Activated T-cell treated with anti-CD3 and anti-CD28 coated beads for 4 hours (primary cell): Measurements from ENCODE around the gene GCG.

Experiments
- DNase-seq: peaks from one replicate; pipeline ENCODE4 v3.0.0-alpha.2; 2020

Gene GCG

DNA sequence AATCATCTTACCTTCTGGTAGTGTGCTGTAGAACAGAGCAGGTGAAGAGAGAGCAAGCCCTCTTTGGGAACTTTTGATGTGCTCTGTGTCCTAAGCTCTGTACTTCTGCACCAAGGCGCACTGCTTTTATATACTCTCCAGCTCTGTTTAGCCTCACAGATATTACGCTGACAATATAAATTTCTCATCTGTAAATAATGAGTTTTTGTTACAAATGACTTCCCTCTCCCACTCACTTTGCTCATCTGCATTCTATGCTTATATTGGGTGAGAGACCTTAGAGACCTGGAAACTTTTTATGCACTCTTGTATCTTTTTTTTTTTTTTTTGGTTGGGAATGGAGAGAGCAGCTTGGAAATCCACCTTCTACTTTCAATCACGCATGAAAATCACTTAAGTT is at the start of gene GCG:
GCG (minus strand) TSS at position 101 of the 400 bp plus-strand sequence. CDS start 3,069 bp downstream, outside the sequence.
- no peak for DNase-seq

GRCh38 chr2:162200636-162201035 is 48.6 kb upstream of the GCG start:
- DNase-seq = no peak

GRCh38 chr2:162199913-162200312 is 47.9 kb upstream of the GCG start:
- no peak for DNase-seq

- no peak for DNase-seq
Observed at GRCh38 chr2:162198239-162198638, 46.2 kb upstream of the GCG start.

- DNase-seq = no peak
Observed at GRCh38 chr2:162197069-162197825, 45.2 kb upstream of the GCG start.

- DNase-seq = no peak
Observed at GRCh38 chr2:162196638-162197037, 44.6 kb upstream of the GCG start.

- DNase-seq = no peak
Observed at GRCh38 chr2:162188451-162188850, 36.4 kb upstream of the GCG start.

GRCh38 chr2:162185541-162186232 is 33.6 kb upstream of the GCG start:
- DNase-seq = no peak

GRCh38 chr2:162184821-162185450 is 32.9 kb upstream of the GCG start:
- no peak for DNase-seq

DNA sequence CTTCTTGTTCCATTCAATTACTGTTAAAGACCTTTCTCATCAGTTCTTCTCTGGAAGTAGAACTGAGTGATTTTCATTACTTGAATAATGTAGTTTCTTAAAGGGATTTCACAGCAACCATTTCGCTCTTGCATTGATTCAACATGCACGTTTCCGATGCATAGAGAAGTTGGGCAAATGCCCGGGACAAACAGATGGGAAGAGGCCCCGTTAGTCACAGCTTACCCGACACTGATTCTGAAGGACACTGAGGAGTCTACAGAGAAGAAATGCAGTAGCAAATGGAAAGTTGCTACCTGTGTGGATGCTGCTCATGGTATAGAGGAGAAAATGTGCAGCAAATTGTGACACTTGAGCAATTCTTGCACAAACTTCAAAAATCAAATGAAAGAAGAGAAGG is 32.3 kb upstream of the GCG start:
- no peak for DNase-seq

- DNase-seq = no peak
Observed at GRCh38 chr2:162182395-162182794, 30.3 kb upstream of the GCG start.

- no peak for DNase-seq
Observed at GRCh38 chr2:162177301-162177700, 25.3 kb upstream of the GCG start.

- no peak for DNase-seq
Observed at GRCh38 chr2:162175714-162176113, 23.7 kb upstream of the GCG start.

GRCh38 chr2:162174746-162175145 is 22.7 kb upstream of the GCG start:
- DNase-seq = no peak

- DNase-seq = no peak
Observed at GRCh38 chr2:162172802-162173370, 20.8 kb upstream of the GCG start.

- no peak for DNase-seq
Observed at GRCh38 chr2:162166745-162167144, 14.7 kb upstream of the GCG start.

DNA sequence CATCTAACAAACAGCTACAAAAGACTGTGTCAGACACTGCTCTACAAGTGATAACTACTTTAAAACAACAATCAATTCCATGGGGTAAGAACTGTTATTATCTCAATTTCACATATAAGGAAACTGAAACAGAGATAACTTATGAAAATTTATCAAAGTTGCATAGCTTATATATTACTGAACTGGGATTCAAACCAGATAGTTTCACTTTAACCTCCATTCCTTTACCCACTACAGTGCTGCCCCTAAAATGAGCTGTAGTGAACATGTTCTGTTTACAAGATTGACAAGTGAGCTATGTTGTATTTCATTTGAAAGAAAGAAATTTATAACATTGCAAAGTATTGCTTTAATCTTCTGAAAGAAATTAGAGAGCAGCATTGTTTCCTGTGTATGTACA is 14.1 kb upstream of the GCG start:
- no peak for DNase-seq

DNA sequence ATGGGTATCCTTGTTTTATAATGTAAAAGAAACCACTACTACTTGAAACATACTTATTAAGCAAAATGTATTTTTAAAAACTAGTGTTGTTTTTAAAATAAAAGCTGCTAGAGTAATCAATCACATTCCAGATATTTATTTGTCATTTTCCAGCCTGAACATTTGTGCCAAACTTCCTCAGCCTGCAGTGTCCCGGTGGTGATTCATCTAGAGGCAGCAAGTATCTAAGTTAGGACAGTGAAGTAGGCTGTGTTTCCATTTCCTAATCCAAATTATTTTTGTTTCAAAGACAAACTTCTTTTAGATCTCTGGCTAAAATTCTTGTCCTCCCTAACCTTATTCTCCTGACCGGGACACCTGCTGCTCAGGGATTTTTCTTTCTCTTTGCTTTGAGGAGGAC is 12.8 kb upstream of the GCG start:
- DNase-seq = no peak

- DNase-seq = no peak
Observed at GRCh38 chr2:162159446-162159845, 7.4 kb upstream of the GCG start.

DNA sequence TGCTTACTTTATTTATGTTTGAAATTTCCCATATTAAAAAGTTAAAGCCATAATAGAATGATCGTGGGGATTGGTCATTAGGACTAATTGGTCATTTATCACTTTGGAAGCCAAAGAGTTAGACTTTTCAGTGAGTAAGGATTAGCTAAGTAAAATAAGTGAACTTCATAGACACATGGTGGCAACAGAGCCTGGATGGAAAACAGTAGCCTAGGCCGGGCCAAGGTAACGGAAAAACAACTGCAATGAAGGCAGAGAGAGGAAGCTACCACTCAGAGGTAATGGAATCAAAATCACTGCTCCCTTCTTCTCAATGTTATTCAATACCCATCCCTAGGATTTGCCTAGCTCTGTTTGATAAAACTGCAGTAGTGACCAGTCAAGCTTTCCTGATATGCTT is 4.1 kb upstream of the GCG start:
- DNase-seq = no peak

GRCh38 chr2:162155093-162155492 is 3.0 kb upstream of the GCG start:
- no peak for DNase-seq

GRCh38 chr2:162153608-162154224 is 1.7 kb upstream of the GCG start:
- DNase-seq = peak; percentile 54

DNA sequence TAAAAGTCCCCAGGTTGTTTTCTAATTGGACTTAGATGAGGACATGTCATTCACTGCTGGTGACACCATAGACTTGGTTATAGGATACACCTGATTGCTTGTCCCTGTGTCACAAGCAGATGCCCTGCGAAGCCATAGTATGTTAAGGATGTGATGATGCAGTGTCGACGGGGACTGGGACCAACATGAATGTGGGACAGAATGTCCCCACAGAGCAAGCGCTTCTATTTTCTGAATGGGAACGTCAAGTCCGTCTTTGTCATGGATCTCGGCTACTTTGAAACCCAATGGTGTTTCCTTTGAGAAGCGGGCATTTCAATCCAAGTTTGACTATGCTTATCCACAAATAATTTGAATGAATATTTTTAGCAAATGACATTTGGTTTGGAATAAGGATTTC is 2.1 kb downstream of the GCG start:
- DNase-seq = no peak
